Retinal pigment epithelial cell (primary cell): ENCODE measurements around the gene CTIF.

Experiments used
- DNase-seq: peaks from one replicate; pipeline ENCODE4 v3.0.0-alpha.2; 2010; ENCODE audit warnings: low read depth
- H3K4me3 ChIP-seq: 2 replicates; pipeline ENCODE4 v1.5.1; 2011; ENCODE audit warnings: mild to moderate bottlenecking, low read length, control low read depth, moderate library complexity
- CTCF ChIP-seq: conservative IDR thresholded peaks from 2 replicates; pipeline ENCODE4 v1.5.1; 2011; ENCODE audit warnings: low read depth, low read length, control low read depth, inconsistent platforms

Gene CTIF

GRCh38 chr18:48560491-48560890, 21.7 kb downstream of the CTIF start:
- no peak overlapping the region for H3K4me3 ChIP-seq
- no peak for TF ChIP-seq CTCF
- DNase-seq = no peak

- no peak for DNase-seq
- no peak for TF ChIP-seq CTCF
- no peak overlapping the region for H3K4me3 ChIP-seq
Observed at GRCh38 chr18:48562075-48562474, 23.2 kb downstream of the CTIF start.

GRCh38 chr18:48563027-48563426, 24.2 kb downstream of the CTIF start:
- TF ChIP-seq CTCF = no peak
- no peak overlapping the region for H3K4me3 ChIP-seq
- DNase-seq = no peak

- no peak for DNase-seq
- no peak overlapping the region for H3K4me3 ChIP-seq
- no peak for TF ChIP-seq CTCF
Observed at GRCh38 chr18:48564139-48564538, 25.3 kb downstream of the CTIF start.

- no peak overlapping the region for H3K4me3 ChIP-seq
- no peak for TF ChIP-seq CTCF
- DNase-seq = no peak
Observed at GRCh38 chr18:48565105-48565504, 26.3 kb downstream of the CTIF start.

GRCh38 chr18:48566589-48566988, 27.8 kb downstream of the CTIF start:
- no peak for TF ChIP-seq CTCF
- no peak overlapping the region for H3K4me3 ChIP-seq
- DNase-seq = no peak

- TF ChIP-seq CTCF = no peak
Observed at GRCh38 chr18:48567388-48567787, 28.6 kb downstream of the CTIF start.

More at GRCh38 chr18:48567388-48567787, 28.6 kb downstream of the CTIF start:
- no peak overlapping the region for H3K4me3 ChIP-seq
- DNase-seq = no peak
